Measurements from ENCODE around the gene GLS2.

- TF ChIP-seq CTCF (IDR thresholded peaks at IDR 0.05; ENCODE audit: insufficient read depth, low read length) (no peak), POLR2AphosphoS5 (IDR thresholded peaks at IDR 0.05; ENCODE audit: low read depth) (no peak), GABPA (IDR thresholded peaks at IDR 0.05; ENCODE audit: low read depth) (no peak)
- TF ChIP-seq, protein P1, sequence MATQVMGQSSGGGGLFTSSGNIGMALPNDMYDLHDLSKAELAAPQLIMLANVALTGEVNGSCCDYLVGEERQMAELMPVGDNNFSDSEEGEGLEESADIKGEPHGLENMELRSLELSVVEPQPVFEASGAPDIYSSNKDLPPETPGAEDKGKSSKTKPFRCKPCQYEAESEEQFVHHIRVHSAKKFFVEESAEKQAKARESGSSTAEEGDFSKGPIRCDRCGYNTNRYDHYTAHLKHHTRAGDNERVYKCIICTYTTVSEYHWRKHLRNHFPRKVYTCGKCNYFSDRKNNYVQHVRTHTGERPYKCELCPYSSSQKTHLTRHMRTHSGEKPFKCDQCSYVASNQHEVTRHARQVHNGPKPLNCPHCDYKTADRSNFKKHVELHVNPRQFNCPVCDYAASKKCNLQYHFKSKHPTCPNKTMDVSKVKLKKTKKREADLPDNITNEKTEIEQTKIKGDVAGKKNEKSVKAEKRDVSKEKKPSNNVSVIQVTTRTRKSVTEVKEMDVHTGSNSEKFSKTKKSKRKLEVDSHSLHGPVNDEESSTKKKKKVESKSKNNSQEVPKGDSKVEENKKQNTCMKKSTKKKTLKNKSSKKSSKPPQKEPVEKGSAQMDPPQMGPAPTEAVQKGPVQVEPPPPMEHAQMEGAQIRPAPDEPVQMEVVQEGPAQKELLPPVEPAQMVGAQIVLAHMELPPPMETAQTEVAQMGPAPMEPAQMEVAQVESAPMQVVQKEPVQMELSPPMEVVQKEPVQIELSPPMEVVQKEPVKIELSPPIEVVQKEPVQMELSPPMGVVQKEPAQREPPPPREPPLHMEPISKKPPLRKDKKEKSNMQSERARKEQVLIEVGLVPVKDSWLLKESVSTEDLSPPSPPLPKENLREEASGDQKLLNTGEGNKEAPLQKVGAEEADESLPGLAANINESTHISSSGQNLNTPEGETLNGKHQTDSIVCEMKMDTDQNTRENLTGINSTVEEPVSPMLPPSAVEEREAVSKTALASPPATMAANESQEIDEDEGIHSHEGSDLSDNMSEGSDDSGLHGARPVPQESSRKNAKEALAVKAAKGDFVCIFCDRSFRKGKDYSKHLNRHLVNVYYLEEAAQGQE (IDR thresholded peaks at IDR 0.05; ENCODE audit: insufficient replicate concordance, low read depth): no peak
Measured at GRCh38 chr12:56521209-56521589, 33.2 kb upstream of the GLS2 start.

Measured in HL-60 (cell line).